ENCODE measurements around the gene CBR3.

DNA sequence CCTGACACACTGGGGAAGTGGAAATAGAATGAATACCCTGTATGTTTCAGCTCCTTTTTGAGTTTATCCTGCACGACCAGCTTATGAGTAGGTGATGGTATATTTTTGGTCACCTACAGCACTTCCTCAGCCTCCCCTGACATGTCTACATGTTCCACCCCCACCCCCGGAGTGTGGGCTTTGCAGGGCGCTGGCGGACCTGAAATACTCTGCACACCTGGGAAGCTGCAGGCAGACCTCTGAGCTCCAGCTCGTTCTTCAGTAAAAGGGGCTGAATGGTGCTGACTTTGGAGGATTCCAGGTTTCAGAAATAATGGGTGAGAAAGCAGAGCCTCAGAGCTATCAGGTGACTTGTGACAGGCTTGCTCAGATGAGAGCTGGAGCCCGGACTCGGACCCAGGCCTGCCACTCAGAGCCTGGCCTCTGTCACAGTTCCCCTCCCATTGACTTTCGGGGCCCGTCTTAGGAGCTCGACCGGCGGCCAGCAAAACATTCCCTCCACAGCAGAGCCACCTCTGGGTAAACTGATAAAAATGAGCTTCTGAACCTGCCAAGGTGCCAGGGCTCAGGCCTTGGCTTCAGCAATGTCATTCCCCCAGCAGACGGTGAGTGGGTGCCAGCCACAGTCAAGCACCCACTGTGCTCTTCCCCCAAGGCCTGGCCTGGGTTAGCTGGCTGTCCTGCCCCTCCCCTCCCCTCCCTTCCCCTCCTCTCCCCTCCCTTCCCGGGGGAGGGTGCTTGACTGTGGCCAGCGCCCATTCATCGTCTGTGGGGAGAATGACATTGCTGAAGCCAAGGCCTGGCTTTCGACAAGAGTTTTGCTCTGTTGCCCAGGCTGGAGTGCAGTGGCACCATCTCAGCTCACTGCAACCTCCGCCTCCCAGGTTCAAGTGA lies 51.9 kb downstream of the CBR3 start:
- TF ChIP-seq, protein P1, sequence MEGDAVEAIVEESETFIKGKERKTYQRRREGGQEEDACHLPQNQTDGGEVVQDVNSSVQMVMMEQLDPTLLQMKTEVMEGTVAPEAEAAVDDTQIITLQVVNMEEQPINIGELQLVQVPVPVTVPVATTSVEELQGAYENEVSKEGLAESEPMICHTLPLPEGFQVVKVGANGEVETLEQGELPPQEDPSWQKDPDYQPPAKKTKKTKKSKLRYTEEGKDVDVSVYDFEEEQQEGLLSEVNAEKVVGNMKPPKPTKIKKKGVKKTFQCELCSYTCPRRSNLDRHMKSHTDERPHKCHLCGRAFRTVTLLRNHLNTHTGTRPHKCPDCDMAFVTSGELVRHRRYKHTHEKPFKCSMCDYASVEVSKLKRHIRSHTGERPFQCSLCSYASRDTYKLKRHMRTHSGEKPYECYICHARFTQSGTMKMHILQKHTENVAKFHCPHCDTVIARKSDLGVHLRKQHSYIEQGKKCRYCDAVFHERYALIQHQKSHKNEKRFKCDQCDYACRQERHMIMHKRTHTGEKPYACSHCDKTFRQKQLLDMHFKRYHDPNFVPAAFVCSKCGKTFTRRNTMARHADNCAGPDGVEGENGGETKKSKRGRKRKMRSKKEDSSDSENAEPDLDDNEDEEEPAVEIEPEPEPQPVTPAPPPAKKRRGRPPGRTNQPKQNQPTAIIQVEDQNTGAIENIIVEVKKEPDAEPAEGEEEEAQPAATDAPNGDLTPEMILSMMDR (IDR thresholded peaks at IDR 0.05 in 4 of 5, conservative IDR thresholded peaks at IDR 0.05 in 1 of 5), result no peak
- TF ChIP-seq POLR2A (IDR thresholded peaks at IDR 0.05), result no peak
